GM18526 (cell line): ENCODE data around the gene RAP2A.

Source experiments
- POLR2A ChIP-seq: IDR thresholded peaks from 3 replicates; pipeline ENCODE4 v1.6.1; 2011; ENCODE audit not compliant: insufficient read length; ENCODE audit errors: extremely low read depth

Gene RAP2A

DNA sequence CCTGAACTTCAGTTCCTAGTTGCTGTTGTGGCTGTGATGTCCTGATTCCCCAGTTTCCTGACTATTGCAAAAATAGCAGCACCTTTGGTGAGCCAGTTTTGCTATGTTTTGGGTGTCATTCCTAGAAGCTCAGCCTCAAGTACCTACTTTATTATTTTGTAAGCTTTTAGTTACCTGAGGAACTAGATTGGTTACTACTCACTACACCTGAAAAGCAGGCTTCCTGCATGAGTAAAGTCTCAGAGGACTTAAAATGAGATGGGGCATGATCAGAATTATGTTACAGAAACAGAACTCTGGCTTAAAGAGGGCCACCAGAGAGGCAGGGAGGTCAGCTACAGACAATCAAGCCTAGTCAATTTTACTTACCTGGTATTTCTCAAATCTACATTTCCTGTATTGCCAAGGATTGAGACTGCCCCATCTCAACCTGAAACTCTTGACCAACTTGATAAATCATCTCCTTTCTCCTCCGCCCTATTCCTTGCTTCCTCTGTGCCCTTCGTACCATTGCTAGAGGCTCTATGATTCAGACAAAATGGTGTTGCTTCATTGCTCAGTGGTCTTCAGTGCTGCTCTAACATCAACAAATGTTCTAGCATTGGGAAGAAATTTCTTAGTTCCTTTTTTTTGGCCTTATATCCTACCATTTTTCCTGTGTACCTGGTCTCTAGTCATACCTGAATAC, 58.9 kb downstream of the RAP2A start:
- TF ChIP-seq POLR2A: no peak

DNA sequence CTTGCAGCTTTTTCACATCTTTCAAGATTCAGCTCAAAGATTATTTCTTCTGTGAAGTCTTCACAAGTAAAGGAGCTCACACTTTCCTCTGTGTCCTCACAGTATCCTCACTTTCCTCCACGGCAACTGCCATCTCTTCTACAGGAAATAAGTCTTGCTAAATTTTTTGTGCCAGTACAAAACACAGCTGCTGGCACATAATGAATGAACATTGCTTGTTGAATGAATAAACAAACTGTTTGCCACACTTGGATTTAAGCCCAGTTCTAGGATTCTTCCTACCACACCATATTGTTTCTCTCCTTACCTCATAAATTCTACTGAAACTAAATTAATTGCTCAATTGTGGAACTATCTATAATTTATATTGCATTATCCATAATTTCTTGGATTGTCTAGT, 59.5 kb downstream of the RAP2A start:
- TF ChIP-seq POLR2A: no peak

DNA sequence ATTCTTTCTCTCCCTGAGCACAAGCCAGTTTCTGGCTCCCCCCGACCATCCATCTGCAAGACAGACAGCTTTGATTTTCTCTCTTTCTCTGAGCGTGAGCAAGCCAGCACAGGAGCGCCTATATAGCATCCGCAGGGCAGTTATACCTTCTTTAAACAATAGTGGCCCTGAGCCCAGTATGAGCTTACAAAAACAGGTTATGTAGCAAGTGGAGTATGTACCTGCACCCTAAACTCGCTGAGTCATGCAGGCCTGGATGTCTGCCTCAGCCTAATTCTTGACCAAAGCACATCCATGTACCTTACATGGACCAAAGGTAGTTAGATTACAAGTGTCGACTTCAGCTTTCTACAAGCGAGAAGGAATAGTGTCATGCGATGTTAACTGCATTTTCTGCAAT, 61.7 kb downstream of the RAP2A start:
- TF ChIP-seq POLR2A: no peak

DNA sequence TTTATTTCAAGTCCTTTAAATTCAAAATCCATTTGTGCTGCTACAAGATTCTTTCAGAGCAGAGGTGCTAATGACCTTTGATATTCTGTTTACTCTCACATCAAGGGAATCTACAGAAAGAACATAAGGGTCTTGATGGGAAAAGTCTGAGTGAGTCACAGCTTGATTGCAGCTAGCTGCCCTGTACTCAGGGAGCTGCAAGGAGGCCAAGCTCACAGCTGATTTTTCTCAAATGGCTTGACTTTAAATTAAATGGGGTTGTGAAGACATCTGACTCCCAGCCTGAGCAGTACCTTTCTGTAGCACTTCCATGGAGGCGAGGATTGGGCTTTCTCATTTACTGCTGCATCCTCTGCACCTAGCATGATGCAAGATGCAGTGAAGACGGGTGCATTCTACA, 62.5 kb downstream of the RAP2A start:
- no peak for TF ChIP-seq POLR2A

DNA sequence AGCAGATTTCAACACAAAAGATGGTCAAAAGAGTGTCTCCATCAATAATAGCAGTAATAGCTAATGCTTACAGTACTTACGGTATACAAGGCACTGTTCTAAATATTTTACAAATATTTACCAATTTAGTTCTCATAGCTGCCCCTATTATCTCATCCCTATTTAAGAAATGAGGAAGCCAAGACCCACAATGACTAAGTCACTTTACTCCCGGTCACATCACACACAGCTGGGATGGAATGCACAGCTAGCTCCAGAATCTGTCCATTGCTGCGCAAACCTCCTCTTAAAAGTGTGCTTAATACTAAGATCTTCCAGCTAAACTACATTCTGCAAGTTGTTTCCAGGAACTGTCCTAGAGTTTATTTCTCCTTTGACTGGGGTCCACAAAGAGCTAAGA, 63.4 kb downstream of the RAP2A start:
- TF ChIP-seq POLR2A: no peak

DNA sequence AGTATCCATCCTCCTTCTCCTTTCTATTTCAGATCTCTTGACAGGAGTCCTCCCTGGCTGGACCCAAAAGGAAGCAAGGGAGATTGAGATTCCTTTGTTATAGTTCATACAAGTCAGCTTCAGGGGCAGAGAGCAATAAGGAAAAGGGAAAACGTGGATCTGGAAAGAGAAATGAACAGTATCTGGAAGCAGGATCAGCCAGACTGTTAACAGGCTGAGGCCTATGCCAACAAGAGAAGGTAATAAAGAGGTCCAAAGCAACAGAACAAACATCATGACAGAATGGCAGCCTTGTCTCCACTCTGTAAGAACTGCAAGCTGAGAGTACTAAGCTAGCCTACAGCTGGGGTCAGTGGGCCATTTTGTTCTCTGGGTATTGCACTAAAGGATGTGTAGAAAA, 64.5 kb downstream of the RAP2A start:
- no peak for TF ChIP-seq POLR2A

DNA sequence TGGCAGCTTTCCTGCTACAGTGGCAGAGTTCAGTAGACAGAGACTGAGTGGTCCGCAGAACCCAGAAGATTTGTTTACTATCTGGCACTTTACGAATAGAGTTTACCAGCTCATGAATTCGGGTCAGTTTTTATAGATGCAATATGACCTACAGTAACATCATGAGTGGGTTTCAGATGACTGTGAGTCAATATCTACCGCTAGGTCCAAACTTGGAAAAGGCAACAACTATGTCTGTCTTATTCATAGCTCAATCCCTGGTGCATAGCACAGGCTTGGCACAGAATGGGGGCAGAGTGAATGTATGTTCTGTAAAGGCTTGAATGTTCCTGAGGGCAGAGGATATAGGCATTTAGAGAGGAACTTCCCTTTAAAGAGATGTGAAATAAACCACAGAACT, 65.2 kb downstream of the RAP2A start:
- no peak for TF ChIP-seq POLR2A

DNA sequence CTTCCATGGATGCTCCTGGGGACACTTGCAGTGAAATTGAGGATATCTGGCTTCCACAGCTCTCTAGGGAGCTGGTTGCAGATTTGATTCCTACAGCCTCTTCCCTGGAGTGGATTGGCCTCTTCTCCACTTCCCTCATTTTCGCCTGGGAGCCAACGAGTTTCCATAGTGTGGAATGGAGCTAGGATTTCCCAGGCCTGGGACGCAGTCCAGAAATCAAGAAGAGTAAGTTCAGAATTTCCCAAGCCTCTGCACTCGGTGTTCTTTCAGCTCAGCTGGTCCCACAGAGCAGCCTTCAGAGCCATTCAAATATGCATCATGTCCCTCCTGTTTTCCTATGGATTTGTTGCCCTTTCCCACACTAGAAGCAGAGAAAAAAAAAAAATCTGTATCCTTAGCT, 68.2 kb downstream of the RAP2A start:
- TF ChIP-seq POLR2A: no peak

DNA sequence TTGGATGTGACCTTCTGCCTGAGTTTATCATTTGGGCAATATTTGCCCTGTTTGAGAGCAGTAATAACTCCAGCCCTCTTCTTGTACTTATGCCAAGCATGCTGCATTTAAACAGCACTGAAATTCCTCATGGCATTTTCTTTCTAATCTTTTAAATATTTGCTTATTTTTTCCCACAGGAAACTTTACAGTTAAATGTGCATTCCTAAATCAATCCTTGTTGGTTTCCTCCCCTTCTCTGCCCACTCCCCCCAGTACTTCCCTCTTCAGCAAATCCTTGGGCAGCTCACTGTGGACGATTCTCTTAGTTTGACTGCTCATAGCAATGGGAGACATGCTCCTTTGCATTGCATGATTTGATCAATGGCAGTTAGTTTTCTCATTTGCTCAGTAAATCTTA, 68.7 kb downstream of the RAP2A start:
- no peak for TF ChIP-seq POLR2A

DNA sequence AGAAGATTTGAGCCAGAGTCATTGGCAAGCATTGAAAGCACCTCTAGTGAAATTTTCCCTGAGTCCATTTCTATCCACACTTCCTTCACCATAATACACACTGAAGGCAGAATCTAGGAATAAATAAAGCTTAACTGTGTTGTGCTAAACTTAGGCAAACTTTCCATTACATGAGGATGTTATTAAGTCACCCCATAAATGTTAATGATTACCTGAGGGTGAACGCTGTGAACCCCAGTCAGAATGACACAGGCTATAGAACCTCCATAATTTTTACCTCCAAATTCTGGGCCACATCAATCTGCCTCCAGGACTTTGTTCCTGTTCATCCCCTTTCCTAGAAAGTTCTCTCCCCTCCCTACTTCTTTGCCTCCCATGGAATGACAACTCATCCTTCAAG, 71.0 kb downstream of the RAP2A start:
- no peak for TF ChIP-seq POLR2A

DNA sequence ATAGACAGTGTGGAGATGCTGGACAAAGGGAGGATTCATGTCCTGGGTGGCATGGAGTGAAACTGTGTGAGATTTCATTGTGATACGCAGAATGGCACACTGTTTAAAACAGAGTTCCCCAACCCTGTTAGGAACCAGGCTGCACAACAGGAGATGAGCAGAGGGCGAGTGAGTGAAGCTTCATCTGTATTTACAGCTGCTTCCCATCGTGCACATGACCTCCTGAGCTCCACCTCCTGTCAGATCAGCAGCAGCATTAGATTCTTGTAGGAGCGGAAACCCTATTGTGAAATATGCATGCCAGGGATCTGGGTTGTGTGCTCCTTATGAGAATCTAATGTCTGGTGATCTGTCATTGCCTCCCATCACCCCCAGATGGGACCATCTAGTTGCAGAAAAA, 72.5 kb downstream of the RAP2A start:
- TF ChIP-seq POLR2A: no peak

DNA sequence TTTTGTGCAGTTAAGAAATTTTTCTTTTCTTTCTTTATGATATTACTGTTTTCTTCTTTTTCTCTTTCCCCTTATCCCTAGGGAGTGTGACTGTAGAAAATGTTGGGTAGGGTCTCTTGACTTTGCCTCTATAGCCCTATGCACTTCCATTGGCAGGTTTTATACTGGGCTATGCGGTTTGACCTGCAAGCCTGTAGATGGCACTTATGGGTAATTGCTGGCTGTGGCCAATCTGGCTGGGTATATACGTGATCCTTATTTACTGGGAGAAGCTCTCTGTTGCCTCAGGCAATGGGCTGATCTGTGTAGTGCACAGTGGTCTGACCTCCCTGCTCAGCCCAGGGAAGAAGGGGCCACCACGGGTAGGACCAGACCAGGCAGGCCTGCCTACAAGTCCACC, 78.8 kb downstream of the RAP2A start:
- no peak for TF ChIP-seq POLR2A

DNA sequence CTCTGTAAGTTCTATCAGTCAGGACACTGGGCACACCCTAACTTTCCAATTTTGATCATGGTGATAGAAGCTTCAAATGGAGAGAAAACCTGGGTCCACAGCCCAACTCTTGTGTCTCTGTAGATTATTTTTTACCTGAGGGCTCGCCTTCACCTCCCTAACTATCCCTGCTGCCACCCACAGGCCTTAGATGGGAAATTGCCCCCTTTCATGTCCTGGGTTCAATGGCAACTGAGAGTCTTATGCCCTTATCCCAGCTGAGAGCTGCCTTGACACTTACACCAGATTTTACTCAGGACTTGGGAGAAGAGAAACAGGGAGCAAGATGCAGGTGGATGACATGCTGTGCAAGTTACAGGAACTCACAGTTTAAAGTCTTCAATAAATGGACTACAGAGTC, 81.7 kb downstream of the RAP2A start:
- TF ChIP-seq POLR2A: no peak

DNA sequence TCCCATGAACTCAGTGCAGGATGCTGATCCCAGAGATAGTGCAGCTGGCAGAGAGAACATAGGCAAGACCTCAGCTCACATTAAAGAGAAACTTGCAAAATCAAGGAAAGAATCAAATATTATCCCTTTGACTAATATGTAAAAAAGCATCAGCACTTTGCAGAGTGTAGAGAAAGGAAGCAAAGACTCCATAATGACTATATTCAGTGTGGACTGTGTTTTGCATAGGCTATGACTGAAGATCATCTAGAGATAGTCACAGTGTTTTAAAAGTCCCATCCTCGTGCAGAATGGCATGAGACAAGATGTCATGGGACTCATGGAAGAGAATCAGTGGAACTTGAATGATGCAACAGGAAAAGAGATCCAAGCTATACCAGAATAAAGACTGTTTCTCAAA, 84.0 kb downstream of the RAP2A start:
- no peak for TF ChIP-seq POLR2A
